Measurements from ENCODE around the gene DLG2.

DNA sequence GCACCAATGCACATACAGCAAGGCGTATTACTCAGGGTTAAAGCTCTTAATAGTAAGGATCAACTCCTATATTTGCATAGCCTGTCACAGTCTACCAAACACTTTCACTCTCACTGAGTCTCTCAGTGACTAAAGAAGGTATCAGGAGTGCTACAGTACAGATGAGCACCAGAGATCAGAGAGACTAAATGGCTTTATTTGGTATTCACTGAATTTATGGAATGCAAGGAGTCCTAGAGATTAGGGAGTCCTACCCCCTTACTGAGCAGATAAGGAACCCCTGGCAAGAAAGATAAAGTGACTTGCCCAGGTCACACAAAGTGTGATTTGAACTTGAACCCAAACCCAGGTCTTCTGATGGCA is 1944.6 kb downstream of the DLG2 start:
- TF ChIP-seq EP300 (IDR thresholded peaks at IDR 0.05; ENCODE audit: borderline replicate concordance) = no peak
- TF ChIP-seq, protein P1, sequence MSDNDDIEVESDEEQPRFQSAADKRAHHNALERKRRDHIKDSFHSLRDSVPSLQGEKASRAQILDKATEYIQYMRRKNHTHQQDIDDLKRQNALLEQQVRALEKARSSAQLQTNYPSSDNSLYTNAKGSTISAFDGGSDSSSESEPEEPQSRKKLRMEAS (IDR thresholded peaks at IDR 0.05) = no peak
- no peak for TF ChIP-seq RAD21 (IDR thresholded peaks at IDR 0.05; ENCODE audit: low read depth)
- no peak for TF ChIP-seq TAF1 (IDR thresholded peaks at IDR 0.05; ENCODE audit: low read depth)
- TF ChIP-seq YY1 (IDR thresholded peaks at IDR 0.05; ENCODE audit: low read depth) = no peak
- TF ChIP-seq, protein P2, sequence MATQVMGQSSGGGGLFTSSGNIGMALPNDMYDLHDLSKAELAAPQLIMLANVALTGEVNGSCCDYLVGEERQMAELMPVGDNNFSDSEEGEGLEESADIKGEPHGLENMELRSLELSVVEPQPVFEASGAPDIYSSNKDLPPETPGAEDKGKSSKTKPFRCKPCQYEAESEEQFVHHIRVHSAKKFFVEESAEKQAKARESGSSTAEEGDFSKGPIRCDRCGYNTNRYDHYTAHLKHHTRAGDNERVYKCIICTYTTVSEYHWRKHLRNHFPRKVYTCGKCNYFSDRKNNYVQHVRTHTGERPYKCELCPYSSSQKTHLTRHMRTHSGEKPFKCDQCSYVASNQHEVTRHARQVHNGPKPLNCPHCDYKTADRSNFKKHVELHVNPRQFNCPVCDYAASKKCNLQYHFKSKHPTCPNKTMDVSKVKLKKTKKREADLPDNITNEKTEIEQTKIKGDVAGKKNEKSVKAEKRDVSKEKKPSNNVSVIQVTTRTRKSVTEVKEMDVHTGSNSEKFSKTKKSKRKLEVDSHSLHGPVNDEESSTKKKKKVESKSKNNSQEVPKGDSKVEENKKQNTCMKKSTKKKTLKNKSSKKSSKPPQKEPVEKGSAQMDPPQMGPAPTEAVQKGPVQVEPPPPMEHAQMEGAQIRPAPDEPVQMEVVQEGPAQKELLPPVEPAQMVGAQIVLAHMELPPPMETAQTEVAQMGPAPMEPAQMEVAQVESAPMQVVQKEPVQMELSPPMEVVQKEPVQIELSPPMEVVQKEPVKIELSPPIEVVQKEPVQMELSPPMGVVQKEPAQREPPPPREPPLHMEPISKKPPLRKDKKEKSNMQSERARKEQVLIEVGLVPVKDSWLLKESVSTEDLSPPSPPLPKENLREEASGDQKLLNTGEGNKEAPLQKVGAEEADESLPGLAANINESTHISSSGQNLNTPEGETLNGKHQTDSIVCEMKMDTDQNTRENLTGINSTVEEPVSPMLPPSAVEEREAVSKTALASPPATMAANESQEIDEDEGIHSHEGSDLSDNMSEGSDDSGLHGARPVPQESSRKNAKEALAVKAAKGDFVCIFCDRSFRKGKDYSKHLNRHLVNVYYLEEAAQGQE (IDR thresholded peaks at IDR 0.05; ENCODE audit: low read depth) = no peak
- TF ChIP-seq EGR1 (IDR thresholded peaks at IDR 0.05) = no peak
- no peak for TF ChIP-seq TEAD4 (IDR thresholded peaks at IDR 0.05)
